ENCODE measurements around the gene TMEM138. TPM values are rescaled to one million over a fixed set of nuclear protein-coding genes. Genes with fewer than 3 reads are reported as not detected.

Gene TMEM138
- polyA plus RNA-seq, 3 donors = 34.5 to 64.0 (median 50.7) TPM

DNA sequence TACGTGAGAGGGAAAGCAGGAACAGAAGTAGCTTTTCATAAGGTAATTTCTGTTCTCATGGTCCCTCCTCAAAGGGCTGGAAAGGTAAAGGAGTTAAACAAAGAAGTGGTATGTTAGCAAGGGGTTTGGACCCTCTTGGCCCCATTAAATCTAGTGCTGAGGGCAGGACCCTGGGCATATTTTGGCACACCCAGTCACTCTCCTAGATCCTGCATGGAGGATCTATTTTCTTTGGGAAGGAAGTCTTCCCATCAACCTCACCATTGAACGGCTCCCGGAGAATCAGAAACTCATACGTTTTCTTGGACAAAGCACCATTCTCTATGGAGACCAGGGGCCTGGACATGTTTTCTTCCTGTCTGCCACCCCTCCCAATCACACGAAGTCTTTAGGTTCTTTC is 41.9 kb downstream of the TMEM138 start:
- TF ChIP-seq, protein P1, sequence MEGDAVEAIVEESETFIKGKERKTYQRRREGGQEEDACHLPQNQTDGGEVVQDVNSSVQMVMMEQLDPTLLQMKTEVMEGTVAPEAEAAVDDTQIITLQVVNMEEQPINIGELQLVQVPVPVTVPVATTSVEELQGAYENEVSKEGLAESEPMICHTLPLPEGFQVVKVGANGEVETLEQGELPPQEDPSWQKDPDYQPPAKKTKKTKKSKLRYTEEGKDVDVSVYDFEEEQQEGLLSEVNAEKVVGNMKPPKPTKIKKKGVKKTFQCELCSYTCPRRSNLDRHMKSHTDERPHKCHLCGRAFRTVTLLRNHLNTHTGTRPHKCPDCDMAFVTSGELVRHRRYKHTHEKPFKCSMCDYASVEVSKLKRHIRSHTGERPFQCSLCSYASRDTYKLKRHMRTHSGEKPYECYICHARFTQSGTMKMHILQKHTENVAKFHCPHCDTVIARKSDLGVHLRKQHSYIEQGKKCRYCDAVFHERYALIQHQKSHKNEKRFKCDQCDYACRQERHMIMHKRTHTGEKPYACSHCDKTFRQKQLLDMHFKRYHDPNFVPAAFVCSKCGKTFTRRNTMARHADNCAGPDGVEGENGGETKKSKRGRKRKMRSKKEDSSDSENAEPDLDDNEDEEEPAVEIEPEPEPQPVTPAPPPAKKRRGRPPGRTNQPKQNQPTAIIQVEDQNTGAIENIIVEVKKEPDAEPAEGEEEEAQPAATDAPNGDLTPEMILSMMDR (IDR thresholded peaks at IDR 0.05) = no peak
- WGBS (ENCODE audit: insufficient coverage) = no CpG with 5 or more reads among the region's 5 CpGs

DNA sequence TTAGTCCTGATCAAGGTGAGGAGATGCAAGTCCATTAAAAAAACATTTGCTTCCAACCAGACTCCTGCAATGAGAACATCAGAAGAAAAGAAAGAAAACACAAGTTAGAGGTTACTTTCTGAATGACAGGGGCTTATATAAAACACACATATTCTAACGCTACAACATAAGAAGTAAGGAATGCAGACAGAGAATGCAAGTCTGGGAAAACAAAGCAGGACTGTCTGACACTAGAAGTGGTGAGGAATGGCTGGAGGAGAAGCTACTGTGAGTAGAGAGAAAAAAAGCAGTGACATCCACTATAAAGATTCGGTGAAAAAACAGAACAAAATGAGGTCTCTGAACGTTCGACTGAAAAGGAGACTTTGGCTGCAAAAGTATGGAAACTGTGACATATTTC is 42.5 kb downstream of the TMEM138 start:
- Mint-ChIP-seq H3K4me3 (no peak overlapping the region), H3K9me3 (peaks cover 0 to 2% (median 0%) of the 10 kb centered on the region in 7 donors), H3K36me3 (peaks cover 72 to 80% of the 10 kb centered on the region in 2 donors), H3K27me3 (ENCODE audit: low read depth in 3 of 3) (no peaks in the 10 kb centered on the region), H3K27ac (peak overlapping the region in 3 of 7 donors; percentile 2 to 51 (median 34)), H3K4me1 (no peaks in the 10 kb centered on the region)
- whole genome bisulfite sequencing (ENCODE audit: insufficient coverage) = 100% methylated on average over 3 of the region's 4 CpGs
- Histone ChIP-seq H2AFZ (ENCODE audit: insufficient read depth, low read depth, low read length, poor library complexity, severe bottlenecking) (no peak overlapping the region), H3K27ac (ENCODE audit: low read depth in 1 of 2, low read length in 2 of 2) (no peak overlapping the region), H3K36me3 (replicated peaks in 1 of 2; ENCODE audit: control insufficient read depth in 1 of 2, insufficient read depth in 2 of 2, low read length in 2 of 2) (peaks cover 63 to 99% of the 10 kb centered on the region in 2 donors), H3K9ac (ENCODE audit: insufficient read depth, low read length, poor library complexity, severe bottlenecking) (no peak overlapping the region), H3K4me3 (replicated peaks in 1 of 3; ENCODE audit: low read depth in 2 of 3, low read length in 3 of 3) (no peak overlapping the region), H3K4me2 (replicated peaks; ENCODE audit: extremely low read depth, low read length, poor library complexity, severe bottlenecking) (no peak overlapping the region), H3K9me3 (replicated peaks in 1 of 2; ENCODE audit: control insufficient read depth in 1 of 2, insufficient read depth in 1 of 2, low read length in 2 of 2) (no peaks in the 10 kb centered on the region), H3K27me3 (ENCODE audit: control insufficient read depth in 2 of 2, insufficient read depth in 2 of 2, low read length in 2 of 2) (no peaks in the 10 kb centered on the region), H3K4me1 (ENCODE audit: control insufficient read depth in 1 of 2, insufficient read depth in 2 of 2, low read length in 2 of 2) (no peaks in the 10 kb centered on the region), H4K20me1 (ENCODE audit: insufficient read depth, low read length) (peaks cover 41% of the 10 kb centered on the region), H3K79me2 (ENCODE audit: insufficient read depth, low read length) (no peaks in the 10 kb centered on the region)
- no peak for DNase-seq
- TF ChIP-seq, protein P1 (IDR thresholded peaks at IDR 0.05) = no peak
- intact Hi-C loops (cut with micrococcal nuclease) = no loop called here

More for the DNA sequence above, 41.9 kb downstream of the TMEM138 start:
- no peaks in the 10 kb centered on the region for H3K9me3 ChIP-seq (replicated peaks in 1 of 2; ENCODE audit: control insufficient read depth in 1 of 2, insufficient read depth in 1 of 2, low read length in 2 of 2)
- Mint-ChIP-seq H3K4me3 (no peak overlapping the region), H3K9me3 (peaks cover 0 to 2% (median 0%) of the 10 kb centered on the region in 7 donors), H3K36me3 (peaks cover 68 to 80% of the 10 kb centered on the region in 2 donors), H3K4me1 (no peaks in the 10 kb centered on the region), H3K27ac (peak overlapping the region in 4 of 7 donors; percentile 54 to 79 (median 68)), H3K27me3 (ENCODE audit: low read depth in 3 of 3) (no peaks in the 10 kb centered on the region)
- H3K4me2 ChIP-seq (replicated peaks; ENCODE audit: extremely low read depth, low read length, poor library complexity, severe bottlenecking) = no peak overlapping the region
- H3K79me2 ChIP-seq (ENCODE audit: insufficient read depth, low read length) = no peaks in the 10 kb centered on the region
- intact Hi-C loops (cut with micrococcal nuclease) = no loop called here
- no peak for DNase-seq
- H4K20me1 ChIP-seq (ENCODE audit: insufficient read depth, low read length) = peaks cover 41% of the 10 kb centered on the region
- H3K36me3 ChIP-seq (replicated peaks in 1 of 2; ENCODE audit: control insufficient read depth in 1 of 2, insufficient read depth in 2 of 2, low read length in 2 of 2) = peaks cover 59 to 96% of the 10 kb centered on the region in 2 donors
- no peaks in the 10 kb centered on the region for H3K4me1 ChIP-seq (ENCODE audit: control insufficient read depth in 1 of 2, insufficient read depth in 2 of 2, low read length in 2 of 2)
- no peaks in the 10 kb centered on the region for H3K27me3 ChIP-seq (ENCODE audit: control insufficient read depth in 2 of 2, insufficient read depth in 2 of 2, low read length in 2 of 2)
- no peak overlapping the region for H2AFZ ChIP-seq (ENCODE audit: insufficient read depth, low read depth, low read length, poor library complexity, severe bottlenecking)
- peak overlapping the region in 1 of 2 donors; percentile 64 for H3K27ac ChIP-seq (ENCODE audit: low read depth in 1 of 2, low read length in 2 of 2)
- no peak overlapping the region for H3K9ac ChIP-seq (ENCODE audit: insufficient read depth, low read length, poor library complexity, severe bottlenecking)
- H3K4me3 ChIP-seq (replicated peaks in 1 of 3; ENCODE audit: low read depth in 2 of 3, low read length in 3 of 3) = no peak overlapping the region
